Ovary (tissue), 9 donors: ENCODE data around the gene RPS6KA6. TPM values are rescaled to one million over a fixed set of nuclear protein-coding genes. Genes with fewer than 3 reads are reported as not detected.

ENCODE experiments used
- DNase-seq, 5 donors: peaks; one replicate each; pipeline ENCODE4 v3.0.0-alpha.2; 2019 to 2020
- H3K27ac ChIP-seq, 2 donors: fragments of 200-600 bp; one replicate each; pipeline versions ENCODE4 v1.5.1 to v1.8.0; 2019 to 2022
- H3K27me3 ChIP-seq: fragments of 200-600 bp; one replicate; pipeline ENCODE4 v1.8.0; 2022
- H3K36me3 ChIP-seq: fragments of 200-600 bp; sonication (generic); one replicate; pipeline ENCODE4 v1.5.1; 2019
- H3K4me1 ChIP-seq: one replicate; pipeline ENCODE4 v1.8.1; 2013; ENCODE audit warnings: mild to moderate bottlenecking, moderate library complexity; ENCODE audit not compliant: insufficient read depth
- H3K4me3 ChIP-seq: fragments of 200-600 bp; sonication (generic); one replicate; pipeline ENCODE4 v1.5.1; 2017
- H3K9me3 ChIP-seq, 2 donors: fragments of 200-600 bp in 1 of 2; sonication (generic) in 1 of 2; one replicate each; pipeline versions ENCODE4 v1.5.1 to v1.8.1; 2013 to 2019; ENCODE audit warnings: mild to moderate bottlenecking in 1 of 2, moderate library complexity in 1 of 2
- CTCF ChIP-seq, 3 donors: fragments of 450-650 bp in 2 of 3; fragments of 200-600 bp in 1 of 3; IDR thresholded peaks; one replicate each; pipeline versions ENCODE4 v1.5.1 to v1.8.0; 2016 to 2022; ENCODE audit warnings: antibody characterized with exemption in 3 of 3, mild to moderate bottlenecking in 1 of 3
- EP300 ChIP-seq: sonication (generic); formaldehyde crosslinking; IDR thresholded peaks from one replicate; pipeline ENCODE4 v1.6.1; 2017; ENCODE audit warnings: antibody characterized with exemption
- POLR2A ChIP-seq: fragments of 450-650 bp; IDR thresholded peaks from one replicate; pipeline ENCODE4 v1.6.1; 2017; ENCODE audit warnings: antibody characterized with exemption, mild to moderate bottlenecking, moderate library complexity
- WGBS, 3 donors: extraction: QIAGEN DNeasy Blood & Tissue Kit in 1 of 3; methylation state at CpG; one replicate each; pipeline versions ENCODE4 v1.1.5 to v1.1.7; 2013 to 2017; 5-methylcytosine and 5-hydroxymethylcytosine counted together
- intact Hi-C, 4 donors: fragments of 100-400 bp; cut with DNase I; formaldehyde crosslinking; loops; one replicate each; pipeline versions ENCODE4 v1.11.0 to v1.15.1; 2022 to 2023
- polyA plus RNA-seq, 2 donors: library from polyadenylated mRNA; stranded (reverse); fragments of 200-250 nt in 1 of 2; fragments of 350-450 nt in 1 of 2; fragmentation: Illumina TruSeq in 1 of 2; extraction: RNeasy Lipid Tissue Mini Kit (QIAGEN cat#74804) in 1 of 2; gene quantifications; one replicate each; pipeline ENCODE4 v1.2.3, GENCODE V29; 2013 to 2014
- total RNA-seq, 7 donors: library from RNA; depleted of rRNA in 2 of 7; stranded (reverse); fragments of >200 nt in 2 of 7; fragmentation: NEBNext Ultra II Directional in 3 of 7; extraction: Animal tissue kit (Norgen Biotek cat#: 25700) in 3 of 7; gene quantifications; one replicate each; pipeline versions ENCODE4 v1.1.0 to v1.2.4, GENCODE V29; 2016 to 2023
- donor health status: DM: no; HTN: no; CAD: no; lungs with moderate emphysema.
- donor health status: DM: no; HTN: no; CAD: no.
- donor health status: Bipolar disorder and iron deficiency.
- donor health status: DM: yes; HTN: yes; CAD: no.
- donor health status: DM: no; HTN: no; CAD: no.
- donor health status: DM: yes; HTN: yes; CAD: no.

Gene RPS6KA6
- total and polyA plus RNA-seq, 9 donors, result 1.5 to 9.3 (median 7.4) TPM

GRCh38 chrX:84078991-84079390 is 109.0 kb downstream of the RPS6KA6 start:
- Histone ChIP-seq H3K4me3 (no peak overlapping the region), H3K27ac (no peak overlapping the region), H3K4me1 (no peaks in the 10 kb centered on the region), H3K27me3 (no peaks in the 10 kb centered on the region), H3K36me3 (no peaks in the 10 kb centered on the region), H3K9me3 (no peaks in the 10 kb centered on the region)
- no peak for DNase-seq
- intact Hi-C loops, result loop anchor here in 1 of 4 donors (10.0 kb wide), 1 partner anchor 1596 kb away; no protein-coding TSS in a partner anchor
- TF ChIP-seq CTCF (IDR thresholded peaks at IDR 0.05) (no peak), POLR2A (no peak), EP300 (no peak)
- WGBS, 3 donors, result 54 to 69% (median 65%) methylated on average over 9 of the region's 9 CpGs

GRCh38 chrX:84064814-84065213 is 123.2 kb downstream of the RPS6KA6 start:
- Histone ChIP-seq H3K27me3 (no peaks in the 10 kb centered on the region), H3K36me3 (no peaks in the 10 kb centered on the region), H3K4me1 (no peaks in the 10 kb centered on the region), H3K9me3 (no peaks in the 10 kb centered on the region), H3K4me3 (no peak overlapping the region), H3K27ac (no peak overlapping the region)
- 72 to 78% (median 75%) methylated on average over 2 of the region's 2 CpGs for WGBS, 3 donors
- DNase-seq, result no peak
- TF ChIP-seq EP300 (no peak), POLR2A (no peak), CTCF (IDR thresholded peaks at IDR 0.05) (no peak)
- intact Hi-C loops, result loop anchor here in 1 of 4 donors (5.0 kb wide), 1 partner anchor 1588 kb away; no protein-coding TSS in a partner anchor

DNA sequence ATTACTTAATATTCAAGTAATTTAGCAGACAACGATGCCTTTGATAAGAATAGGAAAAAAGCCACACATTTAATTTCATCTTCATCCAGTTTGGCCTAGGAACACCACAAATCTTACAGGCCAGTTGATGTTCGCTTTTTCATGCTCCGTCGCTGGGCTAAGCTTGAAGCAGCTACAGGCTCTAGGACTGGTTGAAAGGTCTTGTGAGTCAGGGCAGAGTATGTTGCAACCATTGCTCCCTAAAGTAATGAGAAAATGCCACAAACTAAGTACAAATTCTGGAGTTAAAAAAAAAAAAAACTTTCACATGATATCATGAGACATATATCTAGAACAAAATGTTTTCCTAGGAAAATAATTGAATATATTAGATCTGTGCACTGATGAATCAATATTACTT is 123.8 kb downstream of the RPS6KA6 start:
- H3K4me1 ChIP-seq, result no peaks in the 10 kb centered on the region
- intact Hi-C loops, result loop anchor here in 1 of 4 donors (5.0 kb wide), 1 partner anchor 1587 kb away; no protein-coding TSS in a partner anchor

GRCh38 chrX:84047339-84047738 is 140.7 kb downstream of the RPS6KA6 start:
- TF ChIP-seq EP300, result no peak
- no peak for TF ChIP-seq CTCF (IDR thresholded peaks at IDR 0.05)
- TF ChIP-seq POLR2A, result no peak
- intact Hi-C loops, result no loop called here
- WGBS, 3 donors, result 43 to 54% (median 48%) methylated on average over 2 of the region's 2 CpGs
- Histone ChIP-seq H3K4me1 (no peaks in the 10 kb centered on the region), H3K4me3 (no peak overlapping the region), H3K9me3 (no peaks in the 10 kb centered on the region), H3K36me3 (no peaks in the 10 kb centered on the region), H3K27ac (no peak overlapping the region), H3K27me3 (no peaks in the 10 kb centered on the region)
- DNase-seq, result no peak

More for the DNA sequence above, 123.8 kb downstream of the RPS6KA6 start:
- TF ChIP-seq CTCF (IDR thresholded peaks at IDR 0.05) (no peak), POLR2A (no peak)
- no peak for DNase-seq
- H3K36me3 ChIP-seq, result no peaks in the 10 kb centered on the region
- H3K4me3 ChIP-seq, result no peak overlapping the region
- no peaks in the 10 kb centered on the region for H3K27me3 ChIP-seq
- no peak overlapping the region for H3K27ac ChIP-seq
- 73 to 83% (median 77%) methylated on average over 4 of the region's 4 CpGs for WGBS, 3 donors
- no peaks in the 10 kb centered on the region for H3K9me3 ChIP-seq
